Heart left ventricle (tissue), 16 donors: ENCODE results near the gene DHPS. TPM values are rescaled to one million over a fixed set of nuclear protein-coding genes. Genes with fewer than 3 reads are reported as not detected.
"Not testable (repeated sequence)": the region's sequence is repeated elsewhere in the genome, so short reads cannot be mapped to it uniquely, and the experiment has no call there.

Source experiments
- ATAC-seq, 4 donors: fragments of 200-7000 bp; cut with Tn5 transposase; one replicate each; pipeline ENCODE4 v1.9.1; 2020 to 2022; ENCODE audit warnings: moderate library complexity in 4 of 4, mild to moderate bottlenecking in 3 of 4, moderate number of reproducible peaks in 1 of 4
- DNase-seq, 5 donors: peaks; one replicate each; pipeline ENCODE4 v3.0.0-alpha.2; 2020
- H3K27ac ChIP-seq, 12 donors: fragments of 200-600 bp; sonication (generic) in 4 of 12; one replicate each; pipeline versions ENCODE4 v1.5.0 to v1.8.0; 2016 to 2022; ENCODE audit warnings: mild to moderate bottlenecking in 2 of 12
- H3K27me3 ChIP-seq, 9 donors: fragments of 200-600 bp; sonication (generic) in 2 of 9; one replicate each; pipeline versions ENCODE4 v1.5.1 to v1.8.0; 2016 to 2022; ENCODE audit warnings: mild to moderate bottlenecking in 3 of 9
- H3K36me3 ChIP-seq, 9 donors: fragments of 200-600 bp; sonication (generic) in 2 of 9; one replicate each; pipeline versions ENCODE4 v1.5.0 to v1.8.0; 2018 to 2022; ENCODE audit warnings: mild to moderate bottlenecking in 2 of 9
- H3K4me1 ChIP-seq, 12 donors: fragments of 200-600 bp; sonication (generic) in 4 of 12; one replicate each; pipeline versions ENCODE4 v1.5.0 to v1.8.0; 2016 to 2022; ENCODE audit warnings: mild to moderate bottlenecking in 3 of 12
- H3K4me3 ChIP-seq, 12 donors: fragments of 200-600 bp; sonication (generic) in 4 of 12; one replicate each; pipeline versions ENCODE4 v1.5.0 to v1.8.0; 2017 to 2022; ENCODE audit warnings: mild to moderate bottlenecking in 9 of 12, moderate library complexity in 4 of 12
- H3K9me3 ChIP-seq, 12 donors: fragments of 200-600 bp; sonication (generic) in 4 of 12; one replicate each; pipeline versions ENCODE4 v1.5.0 to v1.8.0; 2016 to 2022; ENCODE audit warnings: mild to moderate bottlenecking in 1 of 12
- CTCF ChIP-seq, 12 donors: fragments of 200-600 bp; sonication (generic) in 4 of 12; IDR thresholded peaks; one replicate each; pipeline versions ENCODE4 v1.5.0 to v1.8.0; 2018 to 2022; ENCODE audit warnings: antibody characterized with exemption in 12 of 12, mild to moderate bottlenecking in 5 of 12
- POLR2A ChIP-seq, 2 donors: fragments of 450-650 bp; IDR thresholded peaks; one replicate each; pipeline ENCODE4 v1.6.1; 2017; ENCODE audit warnings: antibody characterized with exemption in 2 of 2, mild to moderate bottlenecking in 2 of 2, moderate library complexity in 2 of 2
- WGBS, 4 donors: extraction: QIAGEN DNeasy Blood & Tissue Kit in 2 of 4; methylation state at CpG; one replicate each; pipeline versions ENCODE4 v1.1.5 to v1.1.7; 2013 to 2018; 5-methylcytosine and 5-hydroxymethylcytosine counted together
- intact Hi-C, 10 donors: fragments of 100-400 bp; cut with DNase I; formaldehyde crosslinking; loops; one replicate each; pipeline versions ENCODE4 v1.11.1 to v1.14.2; 2022
- polyA plus RNA-seq, 2 donors: library from polyadenylated mRNA; stranded (reverse); fragments of 200-250 nt; gene quantifications; one replicate each; pipeline ENCODE4 v1.2.3, GENCODE V29; 2013
- total RNA-seq, 9 donors: library from RNA; depleted of rRNA in 2 of 9; stranded (reverse); fragments of >200 nt in 2 of 9; fragmentation: NEBNext Ultra II Directional in 3 of 9; extraction: Animal tissue kit (Norgen Biotek cat#: 25700) in 3 of 9; gene quantifications; one replicate each; pipeline versions ENCODE4 v1.1.0 to v1.2.4, GENCODE V29; 2016 to 2023
- donor health status: ischemic (EF 13 %, LVEDD 7.1; RV severe dilation, severe dysfunction).
- donor health status: healthy with polysubstance abuse.
- donor health status: DM: no; HTN: yes; CAD: no.
- donor health status: DM: no; HTN: no; CAD: no.
- donor health status: ischemic (EF 25% LVEDD 6.9; RV normal size, moderate dysfunction).
- donor health status: ischemic (EF 25% LVEDD 5.7; RV mildly dilated, moderate dysfunction).
- donor health status: healthy.
- donor health status: DM: yes; HTN: yes; CAD: no.
- donor health status: ischemic (EF 35%, LVEDD 5.7; RV mildly dilated, moderate dysfunction).
- donor health status: nonischemic (EF 11% LVEDD 7.7; RV severe dilation, severe dysfunction).
- donor health status: DM: yes; HTN: yes; CAD: no.
- donor health status: PGD.
- donor health status: ischemic (EF 29% LVEDD 5.4; RV normal size, mild dysfunction).
- donor health status: nonischemic (EF 23%, LVEDD 6.1; RV moderate dilation, normal function).

The DHPS gene
- total and polyA plus RNA-seq, 11 donors = 47.6 to 121 (median 55.9) TPM

GRCh38 chr19:12720851-12721655, 39.4 kb upstream of the DHPS start:
- TF ChIP-seq POLR2A (IDR thresholded peaks at IDR 0.05) (peak in 1 of 2 donors; percentile 13), CTCF (IDR thresholded peaks at IDR 0.05) (no peak)
- Histone ChIP-seq H3K27ac (peak overlapping the region; percentile 88 to 98 (median 96)), H3K4me3 (peak overlapping the region; percentile 65 to 98 (median 79))

GRCh38 chr19:12720296-12720695, 38.6 kb upstream of the DHPS start:
- peak overlapping the region in 11 of 12 donors; percentile 89 to 98 (median 96) for H3K27ac ChIP-seq
- TF ChIP-seq CTCF (IDR thresholded peaks at IDR 0.05) (no peak), POLR2A (IDR thresholded peaks at IDR 0.05) (no peak)
- no peak for ATAC-seq
- no peaks in the 10 kb centered on the region for H3K27me3 ChIP-seq
- H3K9me3 ChIP-seq = no peaks in the 10 kb centered on the region
- H3K36me3 ChIP-seq = peaks cover 0 to 40% (median 37%) of the 10 kb centered on the region in 9 donors
- 76 to 84% (median 79%) methylated on average over 10 of the region's 10 CpGs for WGBS, 4 donors
- DNase-seq = no peak
- H3K4me1 ChIP-seq = peaks cover 4 to 44% (median 33%) of the 10 kb centered on the region in 12 donors
- H3K4me3 ChIP-seq = peak overlapping the region in 10 of 12 donors; percentile 65 to 98 (median 82)
- intact Hi-C loops = loop anchor here in 3 of 10 donors (5.0 kb wide), 2 partner anchors 38 to 82 kb away; partner anchors contain the start of genes PRDX2 (in 2 of the 3), THSD8 (in 2 of the 3) and DHPS (in 1 of the 3)

More at GRCh38 chr19:12720851-12721655, 39.4 kb upstream of the DHPS start:
- Histone ChIP-seq H3K27me3 (no peaks in the 10 kb centered on the region), H3K36me3 (peaks cover 0 to 33% (median 30%) of the 10 kb centered on the region in 9 donors), H3K9me3 (no peaks in the 10 kb centered on the region), H3K4me1 (peaks cover 4 to 44% (median 33%) of the 10 kb centered on the region in 12 donors)
- peak in 3 of 4 donors; percentile 15 to 26 (median 25) for ATAC-seq
- intact Hi-C loops = loop anchor here in 3 of 10 donors (5.0 kb wide), 2 partner anchors 39 to 81 kb away; partner anchors contain the start of genes PRDX2 (in 2 of the 3), THSD8 (in 2 of the 3) and DHPS (in 1 of the 3)
- peak in 4 of 5 donors; percentile 30 to 68 (median 54) for DNase-seq
- WGBS, 4 donors = 1 to 5% (median 4%) methylated on average over 27 to 59 of the region's 59 CpGs

- Histone ChIP-seq H3K4me1 (peaks cover 4 to 25% (median 12%) of the 10 kb centered on the region in 12 donors), H3K9me3 (no peaks in the 10 kb centered on the region), H3K36me3 (peaks cover 2 to 81% (median 78%) of the 10 kb centered on the region in 9 donors), H3K27me3 (no peaks in the 10 kb centered on the region), H3K27ac (no peak overlapping the region), H3K4me3 (no peak overlapping the region)
- intact Hi-C loops = loop anchor here in 3 of 10 donors (5.0 kb wide), 3 partner anchors 41 to 131 kb away; no protein-coding TSS in a partner anchor
- TF ChIP-seq POLR2A (IDR thresholded peaks at IDR 0.05) (no peak), CTCF (IDR thresholded peaks at IDR 0.05) (no peak)
- no peak for DNase-seq
- no peak for ATAC-seq
- 96 to 100% (median 97%) methylated on average over 3 of the region's 3 CpGs for WGBS, 4 donors
Observed at GRCh38 chr19:12715929-12716328, 34.2 kb upstream of the DHPS start.

GRCh38 chr19:12715102-12715501, 33.4 kb upstream of the DHPS start:
- no peaks in the 10 kb centered on the region for H3K27me3 ChIP-seq
- H3K4me3 ChIP-seq = no peak overlapping the region
- DNase-seq (no peak), ATAC-seq (no peak)
- WGBS, 4 donors = 92 to 100% (median 95%) methylated on average over 3 to 15 of the region's 15 CpGs
- peaks cover 0 to 16% (median 4%) of the 10 kb centered on the region in 12 donors for H3K4me1 ChIP-seq
- H3K27ac ChIP-seq = no peak overlapping the region
- no peaks in the 10 kb centered on the region for H3K9me3 ChIP-seq
- peaks cover 2 to 89% (median 86%) of the 10 kb centered on the region in 9 donors for H3K36me3 ChIP-seq
- no peak for TF ChIP-seq CTCF (IDR thresholded peaks at IDR 0.05)
- TF ChIP-seq POLR2A (IDR thresholded peaks at IDR 0.05) = no peak
- intact Hi-C loops = loop anchor here in 3 of 10 donors (5.0 kb wide), 3 partner anchors 42 to 132 kb away; no protein-coding TSS in a partner anchor

- H3K9me3 ChIP-seq, H3K4me3 ChIP-seq, H3K4me1 ChIP-seq, ATAC-seq, H3K27ac ChIP-seq, H3K27me3 ChIP-seq, DNase-seq: not testable (repeated sequence)
- H3K36me3 ChIP-seq = peaks cover 2 to 97% (median 95%) of the 10 kb centered on the region in 9 donors
- intact Hi-C loops = loop anchor here in 1 of 10 donors (5.0 kb wide), 1 partner anchor 84 kb away; no protein-coding TSS in a partner anchor
- 90 to 96% (median 94%) methylated on average over 9 of the region's 9 CpGs for WGBS, 4 donors
Observed at GRCh38 chr19:12713304-12713703, 31.6 kb upstream of the DHPS start.
